DMS53 (cell line): Measurements from ENCODE around the gene ZFYVE28.
"Not testable (repeated sequence)": the region's sequence is repeated elsewhere in the genome, so short reads cannot be mapped to it uniquely, and the experiment has no call there.

ENCODE experiments used
- DNase-seq: peaks from one replicate; lab custom pipeline; 2025; lab: John Stamatoyannopoulos, UW

ZFYVE28 gene

DNA sequence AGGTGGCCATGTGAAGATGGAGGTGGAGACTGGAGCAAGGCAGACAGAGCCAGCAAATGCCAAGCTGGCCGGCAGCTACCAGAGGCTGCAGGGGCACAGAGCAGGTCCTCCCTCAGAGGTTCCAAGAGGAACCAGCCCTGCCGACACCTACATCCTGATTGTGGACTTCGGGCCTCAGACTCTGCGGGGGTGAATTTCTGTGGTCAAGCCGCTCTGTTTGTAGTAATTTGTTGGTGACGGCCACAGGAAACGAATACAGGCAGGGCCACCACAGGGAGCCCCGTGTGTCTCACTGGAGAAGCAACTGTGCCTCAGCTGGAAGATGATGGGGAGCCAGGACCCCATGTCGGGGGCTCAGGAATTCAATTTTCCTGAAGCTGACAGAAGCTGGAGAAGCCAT, 28.3 kb downstream of the ZFYVE28 start:
- DNase-seq, result no peak

- DNase-seq, result no peak
These were observed 28.8 kb downstream of the ZFYVE28 start for GRCh38 chr4:2389691-2390090.

- no peak for DNase-seq
These were observed 29.8 kb downstream of the ZFYVE28 start for GRCh38 chr4:2388429-2389182.

GRCh38 chr4:2387829-2388228, 30.6 kb downstream of the ZFYVE28 start:
- DNase-seq, result no peak

- DNase-seq, result no peak
These were observed 31.2 kb downstream of the ZFYVE28 start for GRCh38 chr4:2387218-2387617.

DNA sequence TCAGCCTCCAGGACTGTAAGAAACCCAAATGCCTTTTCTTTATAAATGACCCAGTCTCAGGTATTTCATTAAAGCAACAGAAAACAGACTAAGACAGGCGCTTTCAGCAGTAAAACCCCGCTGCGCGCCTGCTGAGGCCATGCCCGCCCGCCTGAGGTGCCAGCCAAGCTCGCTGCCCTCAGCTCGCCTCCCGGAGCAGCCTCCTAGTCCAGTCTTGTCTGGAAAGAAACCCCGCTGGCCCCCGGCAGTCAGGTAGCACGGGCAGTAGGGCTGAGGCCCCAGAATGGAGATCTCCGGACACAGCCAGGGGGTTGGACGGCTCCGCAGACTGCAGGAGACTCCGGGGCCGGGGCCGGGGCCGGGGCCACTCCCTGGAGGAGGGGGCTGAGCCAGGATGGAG, 31.7 kb downstream of the ZFYVE28 start:
- no peak for DNase-seq

GRCh38 chr4:2385516-2385915, 32.9 kb downstream of the ZFYVE28 start:
- no peak for DNase-seq

GRCh38 chr4:2384245-2384644, 34.2 kb downstream of the ZFYVE28 start:
- no peak for DNase-seq

DNA sequence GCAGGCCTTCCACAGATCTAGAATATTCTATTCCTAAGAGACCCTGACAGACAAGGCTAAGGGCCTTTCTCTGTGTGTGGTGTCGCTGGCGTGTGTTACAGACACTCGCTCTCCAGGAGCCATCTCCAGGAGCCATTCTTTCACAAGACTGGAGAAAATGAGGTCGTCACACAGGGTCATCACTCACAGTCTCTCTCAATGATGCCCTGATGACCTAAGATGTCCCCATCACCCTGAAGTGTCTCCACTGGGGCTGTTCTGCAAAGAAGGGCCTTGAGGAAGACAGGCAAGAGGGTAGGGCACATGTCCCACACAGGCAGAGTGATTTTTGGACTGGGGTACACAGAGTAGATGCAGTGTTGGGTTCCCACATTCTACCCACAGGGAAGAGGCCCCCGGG, 34.7 kb downstream of the ZFYVE28 start:
- no peak for DNase-seq

GRCh38 chr4:2383220-2383631, 35.2 kb downstream of the ZFYVE28 start:
- not testable (repeated sequence) for DNase-seq

DNA sequence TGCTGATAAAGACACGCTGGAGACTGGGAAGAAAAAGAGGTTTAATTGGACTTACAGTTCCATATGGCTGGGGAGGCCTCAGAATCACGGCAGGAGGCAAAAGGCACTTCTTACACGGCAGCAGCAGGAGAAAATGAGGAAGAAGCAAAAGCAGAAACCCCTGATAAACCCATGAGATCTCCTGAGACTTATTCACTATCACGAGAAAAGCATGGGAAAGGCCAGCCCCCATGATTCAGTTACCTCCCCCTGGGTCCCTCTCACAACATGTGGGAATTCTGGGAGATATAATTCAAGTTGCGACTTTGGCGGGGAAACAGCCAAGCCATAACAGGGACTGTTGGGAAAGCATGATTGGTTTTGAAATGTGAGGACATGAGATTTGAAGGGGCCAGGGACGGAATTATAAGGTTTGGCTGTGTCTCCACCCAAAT, 35.7 kb downstream of the ZFYVE28 start:
- not testable (repeated sequence) for DNase-seq

DNA sequence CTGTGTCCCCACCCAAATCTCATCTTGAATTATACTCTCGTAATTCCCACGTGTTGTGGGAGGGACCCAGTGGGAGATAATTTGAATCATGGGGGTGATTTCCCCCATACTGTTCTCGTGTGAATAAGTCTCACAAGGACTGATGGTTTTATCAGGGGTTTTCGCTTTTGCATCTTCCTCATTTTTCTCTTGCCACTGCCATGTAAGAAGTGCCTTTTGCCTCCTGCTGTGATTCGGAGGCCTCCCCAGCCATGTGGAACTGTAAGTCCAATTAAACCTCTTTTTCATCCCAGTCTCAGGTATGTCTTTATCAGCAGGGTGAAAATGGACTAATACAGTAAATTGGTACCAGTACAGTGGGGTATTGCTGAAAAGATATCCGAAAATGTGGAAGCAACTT, 37.9 kb downstream of the ZFYVE28 start:
- not testable (repeated sequence) for DNase-seq

DNA sequence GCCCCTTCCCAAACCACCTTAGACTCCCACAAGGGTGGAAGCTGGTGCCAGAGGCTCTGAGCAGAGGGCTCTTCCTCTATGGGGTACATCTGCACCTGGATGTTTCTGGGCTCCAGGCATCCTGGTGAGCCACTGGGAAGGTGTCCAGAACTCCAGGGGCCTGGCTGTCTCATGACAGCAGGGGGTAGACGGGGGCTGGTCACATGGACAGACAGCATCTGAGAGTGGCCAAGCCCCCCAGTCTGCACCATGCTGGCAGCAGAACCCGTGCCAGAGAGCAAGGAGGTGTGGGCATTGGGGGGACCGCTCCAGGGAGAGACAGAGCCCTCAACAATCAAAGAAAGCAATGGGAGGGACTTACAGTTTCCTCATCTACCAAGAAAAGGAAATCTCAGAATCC, 39.5 kb downstream of the ZFYVE28 start:
- no peak for DNase-seq

GRCh38 chr4:2378401-2378800, 40.0 kb downstream of the ZFYVE28 start:
- no peak for DNase-seq

- DNase-seq, result no peak
These were observed 41.2 kb downstream of the ZFYVE28 start for GRCh38 chr4:2377241-2377640.

DNA sequence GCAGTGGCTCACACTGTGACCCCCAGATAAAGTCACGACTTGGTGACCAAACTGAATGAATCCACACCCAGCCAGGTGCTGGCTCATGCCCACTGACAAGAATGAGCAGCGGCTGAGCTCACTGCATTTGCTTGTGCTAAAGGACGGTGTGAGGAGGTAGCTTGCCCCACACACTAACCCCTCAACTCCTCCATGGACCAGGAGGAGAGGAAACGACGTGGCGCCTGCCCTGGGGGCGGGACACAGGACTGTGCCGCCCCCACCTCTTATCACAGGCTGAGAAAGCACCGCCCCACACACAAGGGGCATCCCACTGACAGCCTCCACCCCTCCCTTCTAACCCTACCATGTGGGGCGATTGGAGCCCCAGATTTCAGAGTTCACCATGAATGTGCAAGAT, 43.0 kb downstream of the ZFYVE28 start:
- no peak for DNase-seq

- no peak for DNase-seq
These were observed 44.9 kb downstream of the ZFYVE28 start for GRCh38 chr4:2373532-2373931.

GRCh38 chr4:2372488-2373030, 45.9 kb downstream of the ZFYVE28 start:
- DNase-seq, result no peak

- DNase-seq, result no peak
These were observed 46.5 kb downstream of the ZFYVE28 start for GRCh38 chr4:2371765-2372487.

GRCh38 chr4:2370597-2371320, 47.7 kb downstream of the ZFYVE28 start:
- no peak for DNase-seq

DNA sequence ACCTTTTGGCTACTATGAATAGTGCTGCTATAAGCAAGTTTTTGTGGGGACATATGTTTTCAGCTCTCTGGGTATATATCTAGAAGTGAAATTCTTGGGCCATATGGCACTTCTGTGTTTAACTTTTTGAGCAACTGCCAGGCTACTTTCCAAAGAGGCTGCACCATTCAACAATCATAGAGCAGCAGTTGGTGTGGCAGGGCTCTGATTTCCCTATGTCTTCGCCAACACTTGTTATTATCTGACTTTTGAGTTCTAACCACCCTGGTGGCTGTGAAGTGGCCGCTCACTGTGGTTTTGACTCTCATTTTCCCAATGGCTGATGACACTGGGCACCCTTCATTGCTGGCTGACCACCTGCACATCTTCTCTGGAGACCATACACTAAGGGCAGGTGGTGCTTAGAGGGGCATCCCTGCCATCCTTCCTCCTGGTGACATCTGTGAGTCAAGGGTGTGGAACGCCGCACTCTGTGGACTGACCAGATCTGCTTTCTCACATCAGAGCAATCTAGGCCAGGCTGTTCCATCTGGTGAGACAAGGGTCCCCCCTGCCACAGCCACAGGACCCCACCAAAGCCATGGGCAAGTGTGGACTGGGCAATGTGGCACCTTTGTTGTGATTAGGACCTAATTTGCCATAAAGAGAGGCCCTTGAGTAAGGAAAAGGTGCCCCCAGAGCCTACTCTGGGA, 49.6 kb downstream of the ZFYVE28 start:
- DNase-seq, result no peak

GRCh38 chr4:2367626-2368025, 50.8 kb downstream of the ZFYVE28 start:
- DNase-seq, result no peak
